Measurements from ENCODE around the gene DYRK1B.

DNA sequence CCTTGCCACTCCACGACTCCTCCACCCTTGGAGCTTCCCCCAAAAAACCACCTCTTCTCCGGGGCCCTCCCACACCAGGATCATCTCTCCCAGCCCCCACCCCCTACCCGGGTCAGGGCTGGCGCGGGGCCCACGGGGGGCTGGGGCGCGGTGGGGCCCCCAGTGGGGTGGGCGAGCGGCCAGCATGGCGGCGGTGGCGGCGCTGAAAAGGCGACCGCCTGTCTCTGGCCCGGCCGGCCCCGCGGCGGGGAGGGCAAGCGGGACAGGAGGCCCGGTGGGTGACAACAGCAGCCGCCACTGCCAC is 850 bp downstream of the DYRK1B start:
- TF ChIP-seq, protein P1, sequence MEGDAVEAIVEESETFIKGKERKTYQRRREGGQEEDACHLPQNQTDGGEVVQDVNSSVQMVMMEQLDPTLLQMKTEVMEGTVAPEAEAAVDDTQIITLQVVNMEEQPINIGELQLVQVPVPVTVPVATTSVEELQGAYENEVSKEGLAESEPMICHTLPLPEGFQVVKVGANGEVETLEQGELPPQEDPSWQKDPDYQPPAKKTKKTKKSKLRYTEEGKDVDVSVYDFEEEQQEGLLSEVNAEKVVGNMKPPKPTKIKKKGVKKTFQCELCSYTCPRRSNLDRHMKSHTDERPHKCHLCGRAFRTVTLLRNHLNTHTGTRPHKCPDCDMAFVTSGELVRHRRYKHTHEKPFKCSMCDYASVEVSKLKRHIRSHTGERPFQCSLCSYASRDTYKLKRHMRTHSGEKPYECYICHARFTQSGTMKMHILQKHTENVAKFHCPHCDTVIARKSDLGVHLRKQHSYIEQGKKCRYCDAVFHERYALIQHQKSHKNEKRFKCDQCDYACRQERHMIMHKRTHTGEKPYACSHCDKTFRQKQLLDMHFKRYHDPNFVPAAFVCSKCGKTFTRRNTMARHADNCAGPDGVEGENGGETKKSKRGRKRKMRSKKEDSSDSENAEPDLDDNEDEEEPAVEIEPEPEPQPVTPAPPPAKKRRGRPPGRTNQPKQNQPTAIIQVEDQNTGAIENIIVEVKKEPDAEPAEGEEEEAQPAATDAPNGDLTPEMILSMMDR (conservative IDR thresholded peaks at IDR 0.05 in 1 of 2, IDR thresholded peaks at IDR 0.05 in 1 of 2; ENCODE audit: extremely low read depth in 1 of 2, insufficient read depth in 1 of 2, low read depth in 1 of 2, low read length in 2 of 2): no peak
- no peak for TF ChIP-seq EZH2 (IDR thresholded peaks at IDR 0.05; ENCODE audit: borderline replicate concordance, low read length)
